Heart right ventricle (tissue), 16 donors: Measurements from ENCODE around the gene CD55. TPM values are rescaled to one million over a fixed set of nuclear protein-coding genes. Genes with fewer than 3 reads are reported as not detected.

Experiments used
- ATAC-seq, 8 donors: fragments of 200-7000 bp; cut with Tn5 transposase; one replicate each; pipeline ENCODE4 v1.9.1; 2020; ENCODE audit warnings: mild to moderate bottlenecking in 8 of 8, moderate library complexity in 8 of 8, moderate number of reproducible peaks in 1 of 8
- DNase-seq, 2 donors: peaks; one replicate each; pipeline ENCODE4 v3.0.0-alpha.2; 2020
- H3K27ac ChIP-seq, 10 donors: fragments of 200-600 bp; sonication (generic) in 2 of 10; one replicate each; pipeline versions ENCODE4 v1.5.0 to v1.8.0; 2020 to 2022; ENCODE audit warnings: mild to moderate bottlenecking in 3 of 10
- H3K27me3 ChIP-seq, 7 donors: fragments of 200-600 bp; one replicate each; pipeline ENCODE4 v1.8.0; 2021 to 2022; ENCODE audit warnings: mild to moderate bottlenecking in 2 of 7
- H3K36me3 ChIP-seq, 9 donors: fragments of 200-600 bp; sonication (generic) in 1 of 9; one replicate each; pipeline versions ENCODE4 v1.5.0 to v1.8.0; 2020 to 2022; ENCODE audit warnings: mild to moderate bottlenecking in 2 of 9
- H3K4me1 ChIP-seq, 9 donors: fragments of 200-600 bp; sonication (generic) in 1 of 9; one replicate each; pipeline versions ENCODE4 v1.5.0 to v1.8.0; 2020 to 2022; ENCODE audit warnings: mild to moderate bottlenecking in 4 of 9
- H3K4me3 ChIP-seq, 10 donors: fragments of 200-600 bp; sonication (generic) in 2 of 10; one replicate each; pipeline versions ENCODE4 v1.5.0 to v1.8.0; 2020 to 2022; ENCODE audit warnings: mild to moderate bottlenecking in 7 of 10, moderate library complexity in 2 of 10
- H3K9me3 ChIP-seq, 11 donors: fragments of 200-600 bp in 10 of 11; sonication (generic) in 2 of 11; one replicate each; pipeline versions ENCODE4 v1.5.0 to v1.8.0; 2013 to 2022; ENCODE audit warnings: mild to moderate bottlenecking in 2 of 11, control low read depth in 1 of 11, moderate library complexity in 1 of 11
- CTCF ChIP-seq, 9 donors: fragments of 200-600 bp; sonication (generic) in 2 of 9; IDR thresholded peaks; one replicate each; pipeline versions ENCODE4 v1.5.0 to v1.8.0; 2021 to 2022; ENCODE audit warnings: antibody characterized with exemption in 9 of 9, mild to moderate bottlenecking in 5 of 9, moderate library complexity in 1 of 9
- WGBS, 2 donors: extraction: QIAGEN DNeasy Blood & Tissue Kit; methylation state at CpG; one replicate each; pipeline ENCODE4 v1.1.7; 2013; ENCODE audit warnings: inconsistent platforms in 1 of 2; 5-methylcytosine and 5-hydroxymethylcytosine counted together
- intact Hi-C, 10 donors: fragments of 100-400 bp; cut with DNase I; formaldehyde crosslinking; loops; one replicate each; pipeline versions ENCODE4 v1.11.1 to v1.14.2; 2022
- polyA plus RNA-seq, 2 donors: library from polyadenylated mRNA; stranded (reverse); fragments of 200-250 nt; gene quantifications; one replicate each; pipeline ENCODE4 v1.2.3, GENCODE V29; 2013
- total RNA-seq, 10 donors: library from RNA; stranded (reverse); fragmentation: NEBNext Ultra II Directional in 3 of 10; extraction: Animal tissue kit (Norgen Biotek cat#: 25700) in 3 of 10; gene quantifications; one replicate each; pipeline versions ENCODE4 v1.2.1 to v1.2.4, GENCODE V29; 2021 to 2023
- donor health status: Arrhythmogenic right ventricular cardiomyopathy.
- donor health status: ischemic (EF 13 %, LVEDD 7.1; RV severe dilation, severe dysfunction).
- donor health status: healthy with polysubstance abuse.
- donor health status: DM: no; HTN: yes; CAD: no.
- donor health status: DM: no; HTN: no; CAD: no.
- donor health status: ischemic (EF 25% LVEDD 6.9; RV normal size, moderate dysfunction).
- donor health status: ischemic (EF 25% LVEDD 5.7; RV mildly dilated, moderate dysfunction).
- donor health status: healthy.
- donor health status: DM: yes; HTN: yes; CAD: no.
- donor health status: Ischemic cardiomyopathy.
- donor health status: ischemic (EF 35%, LVEDD 5.7; RV mildly dilated, moderate dysfunction).
- donor health status: nonischemic (EF 11% LVEDD 7.7; RV severe dilation, severe dysfunction).
- donor health status: DM: yes; HTN: yes; CAD: no.
- donor health status: PGD.
- donor health status: ischemic (EF 29% LVEDD 5.4; RV normal size, mild dysfunction).
- donor health status: nonischemic (EF 23%, LVEDD 6.1; RV moderate dilation, normal function).

Gene CD55
- total and polyA plus RNA-seq, 12 donors, result 25.3 to 132 (median 81.4) TPM

- Histone ChIP-seq H3K27ac (no peak overlapping the region), H3K36me3 (peaks cover 0 to 99% (median 54%) of the 10 kb centered on the region in 9 donors), H3K27me3 (no peaks in the 10 kb centered on the region), H3K4me1 (peaks cover 0 to 37% (median 0%) of the 10 kb centered on the region in 9 donors), H3K9me3 (peaks cover 0 to 17% (median 0%) of the 10 kb centered on the region in 11 donors), H3K4me3 (no peak overlapping the region)
- TF ChIP-seq CTCF (IDR thresholded peaks at IDR 0.05), result no peak
- intact Hi-C loops, result loop anchor here in 1 of 10 donors (10.0 kb wide), 1 partner anchor 245 kb away; the partner anchor contains the start of gene C4BPB
- 75 to 80% methylated on average over 5 of the region's 5 CpGs for WGBS, 2 donors
- no peak for ATAC-seq
- DNase-seq, result no peak
These were observed 8.7 kb downstream of the CD55 start for GRCh38 chr1:207330011-207330710.

GRCh38 chr1:207331354-207332313 lies 10.2 kb downstream of the CD55 start:
- no peak for DNase-seq

GRCh38 chr1:207333009-207333600 lies 11.6 kb downstream of the CD55 start:
- no peak for TF ChIP-seq CTCF (IDR thresholded peaks at IDR 0.05)
- 92 to 96% methylated on average over 3 of the region's 3 CpGs for WGBS, 2 donors
- Histone ChIP-seq H3K4me3 (no peak overlapping the region), H3K27me3 (no peaks in the 10 kb centered on the region), H3K27ac (peak overlapping the region in 1 of 10 donors; percentile 24), H3K4me1 (peaks cover 0 to 40% (median 0%) of the 10 kb centered on the region in 9 donors), H3K36me3 (peaks cover 0 to 99% (median 37%) of the 10 kb centered on the region in 9 donors), H3K9me3 (peaks cover 0 to 17% (median 0%) of the 10 kb centered on the region in 11 donors)
- DNase-seq (no peak), ATAC-seq (no peak)
- intact Hi-C loops, result loop anchor here in 1 of 10 donors (10.0 kb wide), 1 partner anchor 248 kb away; the partner anchor contains the start of gene C4BPB

More at GRCh38 chr1:207331354-207332313, 10.2 kb downstream of the CD55 start:
- Histone ChIP-seq H3K4me1 (peaks cover 0 to 46% (median 0%) of the 10 kb centered on the region in 9 donors), H3K36me3 (peaks cover 0 to 99% (median 44%) of the 10 kb centered on the region in 9 donors), H3K9me3 (peaks cover 0 to 17% (median 0%) of the 10 kb centered on the region in 11 donors), H3K27ac (no peak overlapping the region), H3K27me3 (no peaks in the 10 kb centered on the region), H3K4me3 (no peak overlapping the region)
- no peak for TF ChIP-seq CTCF (IDR thresholded peaks at IDR 0.05)
- WGBS, 2 donors, result 91 to 93% methylated on average over 4 of the region's 4 CpGs
- intact Hi-C loops, result loop anchor here in 1 of 10 donors (10.0 kb wide), 1 partner anchor 247 kb away; the partner anchor contains the start of gene C4BPB
- ATAC-seq, result no peak
